Subcutaneous abdominal adipose tissue (tissue), 5 donors: ENCODE results near the gene NKG7.

Experiments used
- H3K27ac ChIP-seq: one replicate; pipeline ENCODE4 v1.7.0; 2013; ENCODE audit warnings: low read depth, mild to moderate bottlenecking, inconsistent platforms, low read length, moderate library complexity
- H3K27me3 ChIP-seq, 5 donors: one replicate each; pipeline ENCODE4 v1.7.0; 2013; ENCODE audit warnings: low read length in 5 of 5, inconsistent platforms in 1 of 5; ENCODE audit not compliant: control insufficient read depth in 5 of 5, insufficient read depth in 4 of 5
- H3K36me3 ChIP-seq, 5 donors: one replicate each; pipeline ENCODE4 v1.7.0; 2013; ENCODE audit warnings: low read length in 5 of 5; ENCODE audit not compliant: control insufficient read depth in 5 of 5, insufficient read depth in 5 of 5
- H3K4me1 ChIP-seq, 5 donors: one replicate each; pipeline ENCODE4 v1.7.0; 2013; ENCODE audit warnings: low read length in 5 of 5, mild to moderate bottlenecking in 3 of 5, moderate library complexity in 1 of 5; ENCODE audit not compliant: control insufficient read depth in 5 of 5, insufficient read depth in 5 of 5
- H3K4me3 ChIP-seq, 5 donors: one replicate each; pipeline ENCODE4 v1.7.0; 2013; ENCODE audit warnings: low read length in 5 of 5, low read depth in 1 of 5
- H3K9ac ChIP-seq, 5 donors: one replicate each; pipeline ENCODE4 v1.7.0; 2013; ENCODE audit warnings: low read length in 5 of 5, mild to moderate bottlenecking in 4 of 5, moderate library complexity in 3 of 5
- H3K9me3 ChIP-seq, 5 donors: one replicate each; pipeline ENCODE4 v1.7.0; 2013; ENCODE audit warnings: low read length in 5 of 5; ENCODE audit not compliant: control insufficient read depth in 5 of 5
- donor health status: healthy.
- donor health status: healthy.
- donor health status: healthy.
- donor health status: healthy.
- donor health status: healthy.

The NKG7 gene

GRCh38 chr19:51327066-51328001 is 45.1 kb downstream of the NKG7 start:
- Histone ChIP-seq H3K9ac (peak overlapping the region in 1 of 5 donors; percentile 37), H3K27me3 (peaks cover 6 to 29% (median 15%) of the 10 kb centered on the region in 5 donors), H3K36me3 (peaks cover 0 to 4% (median 3%) of the 10 kb centered on the region in 5 donors), H3K4me3 (peak overlapping the region; percentile 11 to 52 (median 40)), H3K4me1 (peaks cover 0 to 25% (median 21%) of the 10 kb centered on the region in 5 donors), H3K9me3 (peaks cover 0 to 4% (median 0%) of the 10 kb centered on the region in 5 donors), H3K27ac (no peak overlapping the region)

DNA sequence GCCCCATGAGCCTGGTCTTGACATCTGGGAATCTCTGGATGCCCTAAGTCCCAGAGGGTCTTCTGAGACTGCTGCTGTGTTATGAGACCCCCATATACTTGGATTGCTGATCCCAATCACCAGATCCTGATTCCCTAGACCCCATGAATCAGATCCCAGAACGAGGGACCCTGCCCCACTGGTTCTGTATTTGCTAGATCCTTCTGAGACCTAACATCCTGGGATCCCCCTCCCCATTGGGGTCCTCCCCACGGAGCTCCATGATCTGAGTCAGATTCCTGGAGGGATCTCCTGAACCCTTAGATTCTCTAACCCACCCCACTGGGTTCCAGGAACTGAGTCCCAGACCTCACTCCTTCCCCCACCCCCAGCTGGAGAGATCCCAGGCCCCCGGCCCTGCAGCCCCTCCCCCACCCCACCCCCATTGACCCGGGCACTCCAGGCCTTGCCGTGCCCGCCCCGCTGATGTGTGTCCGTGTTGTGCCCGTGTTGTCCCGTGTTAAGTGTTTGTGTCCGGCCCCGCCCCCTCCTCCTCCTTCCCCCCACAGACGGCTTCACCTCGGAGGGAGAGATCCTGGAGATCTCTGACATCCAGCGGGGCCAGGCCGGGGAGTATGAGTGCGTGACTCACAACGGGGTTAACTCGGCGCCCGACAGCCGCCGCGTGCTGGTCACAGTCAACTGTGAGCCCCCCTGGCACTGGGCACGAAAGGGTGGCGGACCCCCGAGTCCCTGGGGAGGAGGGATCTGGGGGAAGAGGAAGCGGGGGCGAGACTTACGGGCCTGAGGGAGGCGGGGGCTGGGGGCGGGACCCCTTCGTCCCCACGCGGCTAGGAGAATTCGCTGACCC is 46.0 kb downstream of the NKG7 start:
- Histone ChIP-seq H3K4me1 (peaks cover 0 to 25% (median 21%) of the 10 kb centered on the region in 5 donors), H3K4me3 (no peak overlapping the region), H3K9me3 (peaks cover 0 to 4% (median 0%) of the 10 kb centered on the region in 5 donors), H3K9ac (no peak overlapping the region), H3K36me3 (peaks cover 0 to 2% (median 0%) of the 10 kb centered on the region in 5 donors), H3K27ac (no peak overlapping the region), H3K27me3 (peaks cover 6 to 29% (median 16%) of the 10 kb centered on the region in 5 donors)

- H3K4me3 ChIP-seq = no peak overlapping the region
- H3K4me1 ChIP-seq = peaks cover 0 to 25% (median 22%) of the 10 kb centered on the region in 5 donors
- H3K36me3 ChIP-seq = no peaks in the 10 kb centered on the region
- H3K27me3 ChIP-seq = peaks cover 6 to 29% (median 15%) of the 10 kb centered on the region in 5 donors
- no peaks in the 10 kb centered on the region for H3K9me3 ChIP-seq
- H3K27ac ChIP-seq = no peak overlapping the region
- H3K9ac ChIP-seq = no peak overlapping the region
Measured at GRCh38 chr19:51325161-51325976, 47.1 kb downstream of the NKG7 start.

DNA sequence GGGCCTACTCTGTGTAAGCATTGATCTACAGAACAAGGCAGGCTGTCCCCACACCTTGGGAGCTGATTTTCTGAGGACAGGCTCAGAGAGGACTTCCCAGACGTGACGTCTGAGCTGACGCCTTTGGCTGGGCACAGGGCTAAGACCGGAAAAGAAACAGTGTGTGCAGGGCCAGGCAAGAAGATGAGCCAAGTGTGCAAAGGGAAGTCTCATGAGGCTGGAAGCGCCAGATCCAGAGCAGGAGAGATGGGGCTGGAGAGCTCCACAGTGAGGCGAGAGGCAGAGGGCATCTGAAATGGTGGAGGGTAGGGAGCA is 48.3 kb downstream of the NKG7 start:
- H3K4me1 ChIP-seq = peaks cover 0 to 25% (median 22%) of the 10 kb centered on the region in 5 donors
- H3K4me3 ChIP-seq = no peak overlapping the region
- H3K9ac ChIP-seq = no peak overlapping the region
- no peaks in the 10 kb centered on the region for H3K9me3 ChIP-seq
- no peaks in the 10 kb centered on the region for H3K36me3 ChIP-seq
- peaks cover 6 to 20% (median 13%) of the 10 kb centered on the region in 5 donors for H3K27me3 ChIP-seq
- no peak overlapping the region for H3K27ac ChIP-seq

DNA sequence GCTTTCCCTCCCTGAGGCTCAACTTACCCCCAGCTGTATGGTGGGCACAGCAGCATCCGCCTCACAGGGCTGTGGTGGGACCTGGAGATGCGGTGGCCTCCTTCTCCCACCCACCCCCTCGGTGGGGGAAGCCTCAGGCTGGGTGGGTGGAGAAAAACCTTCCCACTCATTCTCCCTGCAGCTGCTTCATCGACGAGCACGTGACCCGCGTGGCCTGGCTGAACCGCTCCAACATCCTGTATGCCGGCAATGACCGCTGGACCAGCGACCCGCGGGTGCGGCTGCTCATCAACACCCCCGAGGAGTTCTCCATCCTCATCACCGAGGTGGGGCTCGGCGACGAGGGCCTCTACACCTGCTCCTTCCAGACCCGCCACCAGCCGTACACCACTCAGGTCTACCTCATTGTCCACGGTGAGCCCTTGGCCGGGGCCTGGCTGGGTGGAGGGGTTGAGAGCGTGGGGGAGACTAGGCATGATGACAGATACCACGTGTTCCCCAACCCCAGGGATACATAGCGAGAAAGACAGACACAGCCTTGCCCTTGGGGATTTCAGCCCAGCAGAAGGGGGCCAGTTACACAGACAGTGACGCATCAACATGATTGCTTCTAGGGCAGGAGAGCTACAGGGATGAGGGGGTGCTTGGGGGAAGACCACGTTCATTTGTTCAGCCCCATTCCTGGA is 48.8 kb downstream of the NKG7 start:
- H3K4me3 ChIP-seq = no peak overlapping the region
- H3K27me3 ChIP-seq = peaks cover 4 to 21% (median 15%) of the 10 kb centered on the region in 5 donors
- H3K27ac ChIP-seq = no peak overlapping the region
- no peaks in the 10 kb centered on the region for H3K36me3 ChIP-seq
- no peaks in the 10 kb centered on the region for H3K9me3 ChIP-seq
- H3K9ac ChIP-seq = no peak overlapping the region
- peaks cover 0 to 25% (median 22%) of the 10 kb centered on the region in 5 donors for H3K4me1 ChIP-seq

- H3K9ac ChIP-seq = no peak overlapping the region
- H3K27me3 ChIP-seq = peaks cover 3 to 19% (median 11%) of the 10 kb centered on the region in 5 donors
- H3K36me3 ChIP-seq = no peaks in the 10 kb centered on the region
Measured at GRCh38 chr19:51321799-51322198, 50.7 kb downstream of the NKG7 start.

More at GRCh38 chr19:51321799-51322198, 50.7 kb downstream of the NKG7 start:
- no peak overlapping the region for H3K27ac ChIP-seq
- peaks cover 0 to 13% (median 10%) of the 10 kb centered on the region in 5 donors for H3K4me1 ChIP-seq
- no peaks in the 10 kb centered on the region for H3K9me3 ChIP-seq
- H3K4me3 ChIP-seq = no peak overlapping the region
